ENCODE data around the gene DLG2. TPM values are rescaled to one million over a fixed set of nuclear protein-coding genes. Genes with fewer than 3 reads are reported as not detected.

DLG2 gene
- total and polyA plus RNA-seq, 9 donors = 2.5 to 20.7 (median 12.0) TPM

- no peaks in the 10 kb centered on the region for H3K27me3 ChIP-seq
- H3K36me3 ChIP-seq = no peaks in the 10 kb centered on the region
- TF ChIP-seq CTCF (IDR thresholded peaks at IDR 0.05) (no peak), EP300 (IDR thresholded peaks at IDR 0.05) (no peak), POLR2A (IDR thresholded peaks at IDR 0.05) (no peak)
- no peaks in the 10 kb centered on the region for H3K9me3 ChIP-seq
- no peak for DNase-seq
- H3K4me1 ChIP-seq (ENCODE audit: insufficient read depth) = no peaks in the 10 kb centered on the region
- no peak overlapping the region for H3K27ac ChIP-seq
- no peak overlapping the region for H3K4me3 ChIP-seq
- intact Hi-C loops (cut with DNase I) = no loop called here
- 17 to 21% (median 18%) methylated on average over 3 of the region's 3 CpGs for WGBS, 3 donors
These were observed 846.4 kb downstream of the DLG2 start for GRCh38 chr11:84780689-84781293.

- 92 to 97% (median 97%) methylated on average over 2 of the region's 2 CpGs for WGBS, 3 donors
- TF ChIP-seq EP300 (IDR thresholded peaks at IDR 0.05) (no peak), POLR2A (IDR thresholded peaks at IDR 0.05) (no peak), CTCF (IDR thresholded peaks at IDR 0.05) (no peak)
- DNase-seq = no peak
- H3K4me1 ChIP-seq (ENCODE audit: insufficient read depth) = no peaks in the 10 kb centered on the region
- no peak overlapping the region for H3K4me3 ChIP-seq
- H3K27me3 ChIP-seq = no peaks in the 10 kb centered on the region
- intact Hi-C loops (cut with DNase I) = loop anchor here in 1 of 4 donors (10.0 kb wide), 1 partner anchor 721 kb away; no protein-coding TSS in a partner anchor
- no peaks in the 10 kb centered on the region for H3K36me3 ChIP-seq
- H3K27ac ChIP-seq = no peak overlapping the region
- H3K9me3 ChIP-seq = no peaks in the 10 kb centered on the region
These were observed 851.6 kb downstream of the DLG2 start for GRCh38 chr11:84775503-84775902.

- H3K9me3 ChIP-seq = no peaks in the 10 kb centered on the region
- no peak overlapping the region for H3K4me3 ChIP-seq
- intact Hi-C loops (cut with DNase I) = no loop called here
- no peaks in the 10 kb centered on the region for H3K36me3 ChIP-seq
- DNase-seq = no peak
- H3K4me1 ChIP-seq (ENCODE audit: insufficient read depth) = no peaks in the 10 kb centered on the region
- no peaks in the 10 kb centered on the region for H3K27me3 ChIP-seq
- H3K27ac ChIP-seq = no peak overlapping the region
- TF ChIP-seq EP300 (IDR thresholded peaks at IDR 0.05) (no peak), POLR2A (IDR thresholded peaks at IDR 0.05) (no peak), CTCF (IDR thresholded peaks at IDR 0.05) (no peak)
These were observed 863.2 kb downstream of the DLG2 start for GRCh38 chr11:84763931-84764330.

- Histone ChIP-seq H3K4me3 (no peak overlapping the region), H3K9me3 (no peaks in the 10 kb centered on the region), H3K36me3 (no peaks in the 10 kb centered on the region), H3K27me3 (no peaks in the 10 kb centered on the region), H3K27ac (no peak overlapping the region), H3K4me1 (ENCODE audit: insufficient read depth) (no peaks in the 10 kb centered on the region)
- no peak for DNase-seq
- 85 to 89% (median 88%) methylated on average over 2 of the region's 2 CpGs for WGBS, 3 donors
- TF ChIP-seq POLR2A (IDR thresholded peaks at IDR 0.05) (no peak), CTCF (IDR thresholded peaks at IDR 0.05) (no peak), EP300 (IDR thresholded peaks at IDR 0.05) (no peak)
- intact Hi-C loops (cut with DNase I) = no loop called here
These were observed 869.4 kb downstream of the DLG2 start for GRCh38 chr11:84757711-84758110.

All from ovary (tissue), 9 donors.